Medulla oblongata (tissue), 1 donor: Measurements from ENCODE around the gene XRCC3.

Experiments used
- DNase-seq: peaks from one replicate; pipeline ENCODE4 v3.0.0-alpha.2; 2015; ENCODE audit errors: extremely low spot score

XRCC3 gene

DNA sequence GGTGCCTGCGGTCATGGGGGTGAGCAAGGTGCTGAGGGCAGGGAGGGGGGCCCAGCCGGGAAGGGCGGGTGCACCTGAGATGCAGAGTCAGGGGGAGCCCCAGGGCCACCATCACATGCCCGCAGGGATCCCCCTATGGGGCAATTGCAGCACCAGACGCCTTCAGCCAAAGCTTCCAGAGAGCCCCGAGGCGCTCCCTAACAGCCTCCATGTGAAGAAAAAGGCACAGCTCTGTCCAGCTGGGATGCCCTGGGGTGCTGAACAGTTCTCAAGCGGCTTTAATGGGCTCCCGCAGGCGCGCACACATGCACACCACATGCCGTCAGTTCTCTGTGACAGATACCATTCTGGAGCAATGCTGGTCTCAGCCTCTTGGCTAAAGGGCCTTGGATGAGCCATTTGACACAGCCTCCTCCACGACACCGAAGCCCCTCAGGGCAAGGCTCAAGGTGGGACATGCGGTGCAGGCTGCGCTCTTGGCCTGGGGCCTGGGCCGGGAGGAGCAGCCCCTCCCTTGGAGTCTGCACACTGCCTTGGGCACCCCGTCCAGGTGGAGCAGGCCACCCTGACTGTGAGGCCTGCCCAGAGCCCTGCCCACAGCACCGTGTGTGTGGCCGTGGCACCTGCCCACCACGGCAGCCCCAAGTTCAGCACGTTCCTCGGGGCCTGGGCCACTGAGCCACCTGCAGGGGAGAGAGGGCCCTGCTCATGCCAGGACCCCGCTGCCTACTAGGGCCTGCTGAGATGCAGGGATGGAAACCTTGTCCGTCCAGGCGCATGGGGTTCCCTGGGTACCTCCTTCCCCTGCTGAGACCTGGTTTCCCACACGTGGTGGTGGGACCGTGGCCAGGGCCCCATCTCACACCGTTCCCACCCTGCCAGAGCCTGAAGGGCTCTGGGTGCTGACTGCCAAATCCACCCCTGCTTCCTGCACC lies 7.7 kb downstream of the XRCC3 start:
- DNase-seq: no peak

DNA sequence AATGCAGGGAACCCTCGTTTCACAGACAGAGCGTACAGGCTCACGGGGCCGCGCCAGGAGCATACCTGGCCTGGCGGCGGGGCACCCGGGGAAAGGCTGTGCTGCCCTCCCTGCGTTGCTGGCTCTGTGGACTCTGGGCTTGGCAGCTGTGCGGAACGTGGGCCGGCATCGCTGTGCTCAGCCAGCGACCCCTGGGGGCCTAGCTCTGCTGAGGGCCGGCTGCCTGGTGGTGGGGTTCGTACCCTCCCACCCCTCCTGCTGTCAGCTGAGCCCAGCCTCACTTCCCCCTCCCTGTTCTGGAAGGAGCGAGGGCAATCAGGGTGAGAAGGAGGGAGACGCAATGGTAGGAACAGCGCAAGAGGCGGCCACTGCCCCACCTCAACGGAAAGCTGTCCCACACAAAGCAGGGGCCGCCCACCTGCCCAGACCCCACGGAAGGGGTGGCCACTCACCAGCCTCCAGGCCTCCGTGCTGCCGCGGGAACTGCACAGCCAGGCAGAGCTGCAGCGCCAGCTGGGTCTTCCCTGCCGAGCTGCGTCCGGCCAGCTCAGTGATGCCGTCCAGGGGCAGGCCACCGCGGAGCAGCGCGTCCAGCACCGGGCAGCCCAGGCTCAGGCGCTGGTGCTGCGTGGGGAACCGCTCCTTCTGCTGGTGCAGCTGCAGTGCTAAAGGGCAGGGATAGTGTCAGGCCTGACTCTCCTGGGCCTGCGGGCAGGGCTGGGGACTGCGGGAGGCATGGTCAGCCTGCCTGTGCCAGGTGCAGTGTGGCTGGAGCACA lies 8.5 kb downstream of the XRCC3 start:
- DNase-seq: no peak

DNA sequence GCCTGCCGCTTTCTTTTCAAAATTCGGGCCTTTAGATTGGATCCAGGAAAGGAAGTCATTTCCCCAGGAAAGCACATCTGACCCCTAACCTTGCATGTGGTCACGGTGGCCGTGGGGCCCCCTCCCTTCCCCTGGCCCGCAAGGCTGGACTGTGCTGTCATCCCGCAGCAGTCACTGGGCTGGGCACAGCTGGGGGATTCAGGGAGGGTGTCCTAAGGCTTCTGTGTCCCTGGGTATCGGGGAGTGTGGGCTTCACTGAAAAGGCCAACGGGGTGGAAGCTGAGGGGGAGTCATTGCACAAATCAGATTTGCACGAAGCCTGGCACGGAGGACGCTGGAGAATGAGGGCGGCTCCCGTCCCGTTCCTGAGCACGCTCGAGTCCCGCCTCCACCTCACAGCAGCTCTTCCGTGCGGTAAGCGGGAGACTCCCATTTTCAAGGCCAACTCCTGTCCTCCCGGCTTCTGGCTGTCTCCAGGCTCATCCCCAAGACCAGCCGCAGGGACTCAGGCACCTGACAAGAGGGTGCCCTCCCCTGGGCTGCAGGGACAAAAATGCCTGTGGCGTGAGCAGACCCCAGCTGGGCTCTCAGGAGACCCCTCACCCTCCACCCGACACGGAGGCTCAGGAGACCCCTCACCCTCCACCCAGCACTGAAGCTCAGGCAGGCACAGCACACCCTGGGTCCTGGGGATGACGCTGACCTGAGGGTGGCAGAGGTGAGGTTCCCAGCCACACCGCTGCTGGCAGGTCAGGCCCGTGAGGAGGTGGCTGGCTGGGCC lies 9.6 kb downstream of the XRCC3 start:
- no peak for DNase-seq

- no peak for DNase-seq
Measured at GRCh38 chr14:103705118-103705503, 10.1 kb downstream of the XRCC3 start.

DNA sequence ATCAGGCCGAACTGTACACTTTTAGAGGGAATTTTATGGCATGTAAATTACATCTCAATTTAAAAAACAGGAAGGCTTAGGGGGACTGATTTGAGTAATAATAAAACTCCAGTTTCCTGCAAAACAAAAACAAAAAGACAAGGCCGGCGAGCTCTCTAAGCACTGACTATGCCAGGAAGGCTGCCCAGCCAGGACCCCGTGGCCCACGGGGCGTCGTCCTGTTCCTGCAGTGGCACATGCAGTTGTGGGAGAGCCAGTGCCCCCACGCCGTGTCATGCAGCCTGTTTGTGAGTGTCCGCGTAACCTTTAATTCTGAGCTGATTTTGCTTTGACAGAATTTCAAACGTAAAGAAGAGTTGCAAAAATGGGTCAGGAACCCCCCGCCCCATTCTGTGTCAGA lies 10.5 kb downstream of the XRCC3 start:
- no peak for DNase-seq

DNA sequence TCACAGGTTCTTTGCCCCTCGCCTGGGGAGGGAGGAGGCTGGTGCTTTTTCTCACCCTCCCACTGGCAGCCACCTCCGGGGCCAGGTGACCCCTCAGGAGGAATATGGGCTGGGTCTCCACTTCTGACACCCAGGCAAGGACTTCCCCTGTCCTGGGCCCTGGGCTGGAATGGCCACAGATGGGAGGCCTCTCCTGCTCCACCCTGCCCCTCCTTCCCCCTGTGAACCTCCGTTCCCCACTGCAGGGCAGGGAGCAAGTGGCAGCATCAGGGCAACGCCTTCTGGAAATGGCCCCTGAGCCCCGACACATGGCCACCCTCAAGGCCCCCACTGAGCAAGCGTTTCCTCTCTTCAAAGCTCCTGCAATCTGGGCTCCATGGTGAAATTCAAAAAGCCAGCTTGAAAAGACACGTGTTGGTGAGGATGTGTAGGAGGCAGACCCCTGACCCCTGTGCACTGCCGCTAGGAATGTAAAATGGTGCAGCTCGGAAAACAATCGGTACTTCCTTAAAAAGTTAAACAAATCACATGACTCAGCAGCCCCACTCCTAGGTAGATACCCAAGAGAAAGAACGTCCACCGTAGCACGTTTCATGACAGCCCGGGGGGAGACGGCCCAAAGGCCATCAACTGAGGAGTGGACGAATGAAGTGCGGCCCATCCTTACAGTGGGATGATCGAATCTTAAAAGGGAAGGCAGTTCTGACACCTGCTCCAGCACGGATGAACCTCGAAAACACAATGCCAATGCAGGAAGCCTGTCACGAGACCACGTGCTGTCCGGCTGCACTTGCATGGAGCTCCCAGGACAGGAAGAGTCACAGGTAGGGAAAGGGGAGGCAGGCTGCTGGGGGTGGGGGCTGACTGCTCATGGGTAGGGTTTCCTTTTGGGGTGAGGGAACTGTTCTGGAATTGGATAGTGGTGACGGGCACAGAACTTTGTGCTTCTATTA lies 11.5 kb downstream of the XRCC3 start:
- DNase-seq: no peak

DNA sequence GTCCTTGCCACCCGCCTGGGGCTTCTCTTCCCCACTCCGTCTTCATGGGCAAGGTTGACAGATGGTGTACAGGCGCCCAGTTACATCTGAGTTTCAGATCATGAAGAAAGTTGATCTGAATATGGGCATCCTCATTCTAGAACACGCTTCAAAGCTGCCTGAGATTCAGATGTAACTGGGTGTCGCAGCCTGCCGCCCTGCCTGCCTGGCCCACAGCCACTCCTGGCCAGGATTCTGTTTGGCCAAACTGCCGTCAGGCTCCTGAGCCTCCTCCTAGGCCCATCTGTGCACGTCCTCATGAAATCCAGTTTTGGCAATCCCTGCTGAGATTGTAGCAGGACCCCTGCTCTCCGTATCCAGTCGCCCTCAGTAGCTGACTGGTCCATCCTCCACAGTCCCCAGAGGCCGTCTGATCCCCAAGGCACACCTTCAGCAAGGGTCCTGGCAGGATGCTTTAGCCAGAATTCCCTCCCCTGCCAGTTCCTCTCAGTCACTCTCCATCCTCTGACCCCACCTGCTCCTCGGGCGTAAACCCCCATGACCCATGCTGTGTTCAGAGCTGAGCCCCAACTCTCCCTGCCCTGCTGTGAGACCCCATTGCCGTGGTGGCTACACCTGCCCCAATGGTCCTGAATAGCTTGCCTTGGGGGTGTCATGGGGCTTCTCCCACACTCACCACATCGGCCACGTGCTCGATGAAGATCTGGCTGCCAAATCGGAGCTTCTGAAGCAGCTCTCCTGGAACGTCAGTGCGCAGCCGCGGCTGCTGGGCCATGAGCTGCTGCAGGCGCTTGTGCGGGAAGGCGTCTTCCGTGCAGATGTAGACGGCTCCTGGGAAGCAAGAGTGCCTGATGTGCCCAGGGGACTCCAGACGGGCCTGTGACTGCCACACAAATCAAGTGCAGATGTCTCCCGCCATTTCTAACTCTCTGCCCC lies 12.5 kb downstream of the XRCC3 start:
- no peak for DNase-seq

DNA sequence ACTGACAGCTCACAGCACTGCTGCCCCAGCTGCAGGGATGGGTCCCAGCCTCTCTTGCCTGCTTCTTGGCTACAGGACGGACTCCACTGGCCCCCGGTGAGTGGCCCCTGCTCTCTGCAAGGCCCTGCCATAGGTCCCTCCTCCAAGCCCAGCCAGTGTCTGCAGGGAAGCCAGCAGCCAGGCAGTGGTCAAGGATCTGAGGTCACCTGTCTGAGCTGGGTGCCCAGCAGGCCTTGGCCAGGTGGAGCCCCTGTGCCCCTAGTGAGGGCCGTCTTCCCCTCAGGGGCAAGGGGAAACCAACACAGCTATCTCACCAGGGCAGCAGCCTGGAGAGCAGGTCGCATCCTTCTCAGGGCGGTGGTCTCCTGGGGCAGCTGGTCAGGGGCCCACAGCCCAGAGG lies 13.2 kb downstream of the XRCC3 start:
- DNase-seq: no peak

DNA sequence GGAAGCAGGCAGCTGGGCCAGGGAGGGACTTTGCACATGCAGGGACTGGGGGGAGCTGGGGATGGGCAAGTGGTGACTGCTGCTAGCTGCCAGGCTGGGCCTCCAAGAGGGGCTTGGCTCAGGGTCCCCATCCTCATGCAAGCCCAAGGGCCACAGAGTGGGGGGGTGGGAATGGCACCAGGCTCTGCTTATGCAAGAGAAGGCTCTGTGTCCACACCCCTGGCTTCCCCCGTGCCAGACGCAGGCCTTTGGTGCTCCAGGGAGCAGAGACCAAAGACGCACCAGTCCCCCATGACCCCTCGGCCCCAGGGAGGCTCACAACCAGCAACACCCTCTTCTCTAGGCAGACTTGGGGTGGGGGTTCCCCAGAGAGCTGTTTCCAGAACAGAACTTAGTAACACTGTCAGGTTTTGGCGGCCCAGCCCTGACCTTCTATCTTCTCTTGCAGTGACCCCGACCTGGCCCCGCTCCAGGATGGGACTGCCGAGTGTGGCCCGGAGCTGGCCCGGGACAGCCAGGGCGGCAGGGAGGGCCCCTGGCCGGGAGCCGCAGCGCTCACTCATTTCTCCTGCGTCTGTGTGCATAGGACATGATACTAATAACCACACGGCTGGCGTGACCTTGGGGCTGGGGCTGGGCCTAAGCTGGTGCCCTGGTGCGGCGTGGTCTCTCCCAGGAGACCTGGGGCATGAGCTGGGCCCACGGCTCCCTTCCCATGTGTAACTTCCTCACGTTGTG lies 14.3 kb downstream of the XRCC3 start:
- DNase-seq: no peak

GRCh38 chr14:103699901-103700752 lies 15.1 kb downstream of the XRCC3 start:
- DNase-seq: peak; percentile 67

- DNase-seq: no peak
Measured at GRCh38 chr14:103699261-103699661, 16.0 kb downstream of the XRCC3 start.

- DNase-seq: no peak
Measured at GRCh38 chr14:103698380-103699260, 16.6 kb downstream of the XRCC3 start.

GRCh38 chr14:103697603-103698379 lies 17.5 kb downstream of the XRCC3 start:
- no peak for DNase-seq

DNA sequence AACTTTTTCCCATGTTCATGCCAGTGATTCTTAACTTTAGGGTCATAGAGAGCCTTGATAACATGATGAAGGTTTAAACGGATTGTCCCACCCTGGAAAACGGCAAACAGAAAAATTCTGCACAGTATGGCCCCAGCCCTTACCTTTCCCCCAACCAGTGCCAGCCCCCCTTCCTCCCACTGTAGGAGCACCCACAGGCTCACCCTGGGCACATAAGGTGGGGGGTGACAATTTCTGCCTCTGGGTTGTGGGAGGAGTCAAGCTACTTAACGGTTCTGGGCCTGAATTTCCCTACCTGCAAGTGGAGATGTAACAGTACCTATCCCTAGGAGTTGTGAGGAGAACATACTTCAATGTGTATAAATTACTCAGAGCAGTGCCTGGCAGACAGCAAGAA lies 18.0 kb downstream of the XRCC3 start:
- no peak for DNase-seq

- no peak for DNase-seq
Measured at GRCh38 chr14:103696466-103697071, 18.7 kb downstream of the XRCC3 start.

DNA sequence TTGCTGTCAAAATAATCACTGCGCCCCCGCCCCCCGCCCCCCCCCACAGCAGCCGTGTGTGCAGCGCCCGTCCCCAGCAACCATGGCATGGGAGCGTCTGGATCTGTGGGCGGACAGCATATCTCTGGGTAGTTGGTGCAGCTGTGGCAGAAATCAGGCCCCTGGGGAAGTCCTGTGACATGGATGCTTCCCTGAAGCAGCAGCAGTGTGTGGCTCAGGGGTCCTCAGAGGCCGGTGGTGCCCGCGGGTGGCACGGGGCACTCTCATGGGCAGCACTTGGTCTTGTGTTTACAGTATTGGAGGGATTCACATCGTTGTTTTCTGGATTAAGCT lies 19.2 kb downstream of the XRCC3 start:
- no peak for DNase-seq
